ENCODE results near the gene CBLN3.

DNA sequence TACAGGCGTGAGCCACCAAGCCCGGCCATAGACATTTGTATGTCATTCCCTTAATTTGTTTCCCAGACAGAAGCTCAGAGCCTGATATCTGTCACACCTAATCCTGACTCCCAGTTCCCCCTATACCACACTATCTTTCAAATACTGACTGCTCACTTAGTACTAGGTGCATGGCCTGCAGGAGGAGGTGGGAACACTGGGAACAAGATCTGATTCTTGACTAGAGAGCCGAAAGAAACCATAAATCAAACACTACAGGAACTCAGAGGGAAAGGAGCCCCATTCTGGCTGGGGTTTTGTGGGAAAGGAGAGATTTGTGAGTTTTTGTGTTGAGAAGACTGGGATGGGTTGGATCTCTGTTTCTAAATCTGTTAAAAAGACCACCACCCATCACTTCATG lies 5.2 kb upstream of the CBLN3 start:
- TF ChIP-seq, protein P1, sequence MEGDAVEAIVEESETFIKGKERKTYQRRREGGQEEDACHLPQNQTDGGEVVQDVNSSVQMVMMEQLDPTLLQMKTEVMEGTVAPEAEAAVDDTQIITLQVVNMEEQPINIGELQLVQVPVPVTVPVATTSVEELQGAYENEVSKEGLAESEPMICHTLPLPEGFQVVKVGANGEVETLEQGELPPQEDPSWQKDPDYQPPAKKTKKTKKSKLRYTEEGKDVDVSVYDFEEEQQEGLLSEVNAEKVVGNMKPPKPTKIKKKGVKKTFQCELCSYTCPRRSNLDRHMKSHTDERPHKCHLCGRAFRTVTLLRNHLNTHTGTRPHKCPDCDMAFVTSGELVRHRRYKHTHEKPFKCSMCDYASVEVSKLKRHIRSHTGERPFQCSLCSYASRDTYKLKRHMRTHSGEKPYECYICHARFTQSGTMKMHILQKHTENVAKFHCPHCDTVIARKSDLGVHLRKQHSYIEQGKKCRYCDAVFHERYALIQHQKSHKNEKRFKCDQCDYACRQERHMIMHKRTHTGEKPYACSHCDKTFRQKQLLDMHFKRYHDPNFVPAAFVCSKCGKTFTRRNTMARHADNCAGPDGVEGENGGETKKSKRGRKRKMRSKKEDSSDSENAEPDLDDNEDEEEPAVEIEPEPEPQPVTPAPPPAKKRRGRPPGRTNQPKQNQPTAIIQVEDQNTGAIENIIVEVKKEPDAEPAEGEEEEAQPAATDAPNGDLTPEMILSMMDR (IDR thresholded peaks at IDR 0.05): no peak
- TF ChIP-seq POLR2A (IDR thresholded peaks at IDR 0.05): no peak
- TF ChIP-seq EP300 (IDR thresholded peaks at IDR 0.05; ENCODE audit: low read depth): no peak
